HepG2 (cell line): ENCODE data around the gene SLC2A4. TPM values are rescaled to one million over a fixed set of nuclear protein-coding genes. Genes with fewer than 3 reads are reported as not detected.

Experiments used
- ATF7 ChIP-seq, 2 experiments: fragments of 450-650 bp in 1 of 2; sonication (generic) in 1 of 2; formaldehyde crosslinking in 1 of 2; IDR thresholded peaks; 2 replicates each; pipeline versions ENCODE4 v1.4.0 to v1.6.1; 2016 to 2020; ENCODE audit warnings: antibody characterized with exemption in 1 of 2, mild to moderate bottlenecking in 1 of 2, missing genetic modification reagents in 1 of 2
- DMTF1 ChIP-seq: sonication (generic); formaldehyde crosslinking; IDR thresholded peaks from 2 replicates; pipeline ENCODE4 v1.4.0; 2020; ENCODE audit warnings: mild to moderate bottlenecking, missing genetic modification reagents
- ELF1 ChIP-seq: sonication (generic); formaldehyde crosslinking; IDR thresholded peaks from 2 replicates; pipeline ENCODE4 v1.4.0; 2020; ENCODE audit warnings: missing genetic modification reagents
- FOXO1 ChIP-seq: sonication (generic); formaldehyde crosslinking; IDR thresholded peaks from 2 replicates; pipeline ENCODE4 v1.4.0; 2020; ENCODE audit warnings: missing genetic modification reagents
- GATAD1 ChIP-seq: IDR thresholded peaks from 2 replicates; pipeline ENCODE4 v1.6.1; 2016; ENCODE audit warnings: missing genetic modification reagents, missing compliant biosample characterization
- HNF1B ChIP-seq: sonication (generic); formaldehyde crosslinking; IDR thresholded peaks from 2 replicates; pipeline ENCODE4 v1.5.1; 2020; ENCODE audit warnings: mild to moderate bottlenecking, moderate library complexity, missing genetic modification reagents
- IKZF1 ChIP-seq: fragments of 450-650 bp; IDR thresholded peaks from 2 replicates; pipeline ENCODE4 v1.7.1; 2016
- MAF1 ChIP-seq: sonication (generic); formaldehyde crosslinking; IDR thresholded peaks from 2 replicates; pipeline ENCODE4 v1.5.0; 2020; ENCODE audit warnings: missing genetic modification reagents, borderline replicate concordance
- MIXL1 ChIP-seq: IDR thresholded peaks from 2 replicates; pipeline ENCODE4 v1.6.1; 2016
- MTA1 ChIP-seq: sonication (generic); formaldehyde crosslinking; IDR thresholded peaks from 2 replicates; pipeline ENCODE4 v1.4.0; 2020; ENCODE audit warnings: missing genetic modification reagents, mild to moderate bottlenecking, borderline replicate concordance
- NFE2L2 ChIP-seq: fragments of 150-350 bp; IDR thresholded peaks from 2 replicates; pipeline ENCODE4 v1.6.1; 2014; ENCODE audit warnings: low read length
- NFKBIZ ChIP-seq: IDR thresholded peaks from 2 replicates; pipeline ENCODE4 v1.6.1; 2018; ENCODE audit warnings: missing genetic modification reagents, missing compliant biosample characterization
- PCBP2 ChIP-seq: fragments of 200-400 bp; formaldehyde crosslinking; optimal IDR thresholded peaks from 2 replicates; pipeline ENCODE3; 2018; ENCODE audit warnings: low read length, low read depth; ENCODE audit not compliant: poor library complexity, severe bottlenecking
- RAD21 ChIP-seq: fragments of 450-650 bp; formaldehyde crosslinking; IDR thresholded peaks from 2 replicates; pipeline ENCODE4 v1.5.0; 2020; ENCODE audit warnings: mild to moderate bottlenecking
- REL ChIP-seq: sonication (generic); formaldehyde crosslinking; conservative IDR thresholded peaks from 2 replicates; pipeline ENCODE4 v1.8.0; 2022; ENCODE audit warnings: mild to moderate bottlenecking, missing genetic modification reagents, moderate library complexity
- SNAPC5 ChIP-seq: sonication (generic); formaldehyde crosslinking; IDR thresholded peaks from 2 replicates; pipeline ENCODE4 v1.8.1; 2023; ENCODE audit warnings: mild to moderate bottlenecking, missing genetic modification reagents, borderline replicate concordance
- THRA ChIP-seq: sonication (generic); formaldehyde crosslinking; IDR thresholded peaks from 2 replicates; pipeline ENCODE4 v1.4.0; 2020; ENCODE audit warnings: missing genetic modification reagents, borderline replicate concordance
- TIGD3 ChIP-seq: sonication (generic); formaldehyde crosslinking; IDR thresholded peaks from 2 replicates; pipeline ENCODE4 v1.5.1; 2020; ENCODE audit warnings: mild to moderate bottlenecking, missing genetic modification reagents, borderline replicate concordance
- TMF1 ChIP-seq: sonication (generic); formaldehyde crosslinking; IDR thresholded peaks from 2 replicates; pipeline ENCODE4 v1.8.1; 2022; ENCODE audit warnings: low read depth, missing genetic modification reagents
- XRCC5 ChIP-seq: fragments of 200-400 bp; formaldehyde crosslinking; optimal IDR thresholded peaks from 2 replicates; pipeline ENCODE3; 2017; ENCODE audit warnings: mild to moderate bottlenecking, low read length
- YEATS2 ChIP-seq: sonication (generic); formaldehyde crosslinking; IDR thresholded peaks from 2 replicates; pipeline ENCODE4 v1.4.0; 2020; ENCODE audit warnings: missing genetic modification reagents, borderline replicate concordance
- ZBTB7A ChIP-seq: sonication (generic); formaldehyde crosslinking; IDR thresholded peaks from 2 replicates; pipeline ENCODE4 v1.8.0; 2022; ENCODE audit warnings: mild to moderate bottlenecking, missing genetic modification reagents
- ZNF678 ChIP-seq: sonication (generic); formaldehyde crosslinking; IDR thresholded peaks from 2 replicates; pipeline ENCODE4 v1.4.0; 2020; ENCODE audit warnings: mild to moderate bottlenecking, missing genetic modification reagents
- ZNF720 ChIP-seq: sonication (generic); formaldehyde crosslinking; IDR thresholded peaks from 2 replicates; pipeline ENCODE4 v1.4.0; 2020; ENCODE audit warnings: missing genetic modification reagents
- ZNF766 ChIP-seq: sonication (generic); formaldehyde crosslinking; IDR thresholded peaks from 2 replicates; pipeline ENCODE4 v1.5.0; 2020; ENCODE audit warnings: missing genetic modification reagents, borderline replicate concordance
- ZNF790 ChIP-seq: sonication (generic); formaldehyde crosslinking; IDR thresholded peaks from 2 replicates; pipeline ENCODE4 v1.8.0; 2022; ENCODE audit warnings: missing genetic modification reagents, mild to moderate bottlenecking, borderline replicate concordance
- polyA plus RNA-seq, 8 experiments: library from polyadenylated mRNA; depleted of rRNA in 3 of 8; stranded (reverse) in 7 of 8; unstranded in 1 of 8; fragments of >200 nt; fragmentation: Illumina TruSeq in 4 of 8; extraction: Trizol in 4 of 8; gene quantifications; 2 replicates each; pipeline versions ENCODE4 v1.2.1 to v1.2.3, GENCODE V29; 2011 to 2016; ENCODE audit warnings: low read depth in 4 of 8, missing spikeins in 1 of 8, mixed read lengths in 1 of 8; ENCODE audit not compliant: insufficient read depth in 1 of 8
- total RNA-seq, 5 experiments: library from RNA; depleted of rRNA; stranded (reverse); fragments of >200 nt; fragmentation: Illumina TruSeq; extraction: Trizol; gene quantifications; 2 replicates each; pipeline ENCODE4 v1.2.3, GENCODE V29; 2016; ENCODE audit warnings: low read depth in 1 of 5

Gene SLC2A4
- total and polyA plus RNA-seq, 2 of the 13 experiments (the other 11 are each of a cell fraction or from before 2014, with no cell fraction given): 4.9 to 5.8 TPM

- TF ChIP-seq DMTF1 (CRISPR knock-in tag): no peak
- no peak for TF ChIP-seq TMF1 (CRISPR knock-in tag)
- TF ChIP-seq MIXL1 (CRISPR knock-in tag): no peak
- peak; percentile 37 for TF ChIP-seq RAD21
- no peak for TF ChIP-seq ATF7 (IDR thresholded peaks at IDR 0.05)
- no peak for TF ChIP-seq ATF7 (CRISPR knock-in tag; IDR thresholded peaks at IDR 0.05)
- TF ChIP-seq YEATS2: no peak
- no peak for TF ChIP-seq SNAPC5 (CRISPR knock-in tag)
- TF ChIP-seq PCBP2: no peak
- no peak for TF ChIP-seq ZNF766 (CRISPR knock-in tag)
- TF ChIP-seq MTA1 (CRISPR knock-in tag): no peak
- TF ChIP-seq GATAD1 (CRISPR knock-in tag): peak; percentile 92
- peak; percentile 81 for TF ChIP-seq ELF1 (CRISPR knock-in tag)
- TF ChIP-seq REL: 0 out of 2 replicates have a peak, but pooled peaks have one; percentile 9
- no peak for TF ChIP-seq ZNF720
- no peak for TF ChIP-seq TIGD3
- no peak for TF ChIP-seq XRCC5
- TF ChIP-seq MAF1: no peak
- TF ChIP-seq ZNF790 (CRISPR knock-in tag): no peak
- no peak for TF ChIP-seq NFE2L2
- no peak for TF ChIP-seq ZBTB7A (CRISPR knock-in tag)
- no peak for TF ChIP-seq HNF1B (CRISPR knock-in tag)
- TF ChIP-seq FOXO1 (CRISPR knock-in tag): no peak
- TF ChIP-seq ZNF678 (CRISPR knock-in tag): no peak
- no peak for TF ChIP-seq THRA (CRISPR knock-in tag)
- TF ChIP-seq NFKBIZ (CRISPR knock-in tag): no peak
- TF ChIP-seq IKZF1: no peak
These were observed 29.8 kb upstream of the SLC2A4 start, which contains the start of gene CTDNEP1 (continued) for GRCh38 chr17:7251661-7252175.
